Kidney epithelial cell (primary cell): Measurements from ENCODE around the gene KIAA0825. TPM values are rescaled to one million over a fixed set of nuclear protein-coding genes. Genes with fewer than 3 reads are reported as not detected.

Source experiments
- DNase-seq: peaks from one replicate; pipeline ENCODE4 v3.0.0-alpha.2; 2010; ENCODE audit warnings: low read depth
- H3K27me3 ChIP-seq: 2 replicates; pipeline ENCODE4 v1.6.0; 2011; ENCODE audit warnings: low read length; ENCODE audit not compliant: control insufficient read depth, insufficient read depth
- H3K36me3 ChIP-seq: 2 replicates; pipeline ENCODE4 v1.5.1; 2011; ENCODE audit warnings: low read length; ENCODE audit not compliant: control insufficient read depth, insufficient read depth
- H3K4me3 ChIP-seq: 2 replicates; pipeline ENCODE4 v1.5.1; 2011; ENCODE audit warnings: low read depth, mild to moderate bottlenecking, control low read depth, low read length
- total RNA-seq: library from RNA; depleted of rRNA; stranded (reverse); fragments of >200 nt; gene quantifications from 2 replicates; pipeline ENCODE4 v1.2.3, GENCODE V29; 2015
- TF ChIP-seq, protein P1 (sequence below): IDR thresholded peaks from 2 replicates; pipeline ENCODE4 v1.5.1; 2011; ENCODE audit warnings: mild to moderate bottlenecking, moderate library complexity, low read length, control low read depth, inconsistent platforms; ENCODE audit not compliant: insufficient read depth, poor library complexity, severe bottlenecking

KIAA0825 gene
- total RNA-seq, 1 donor from 2014 or later: 2.7 TPM

GRCh38 chr5:94113087-94113486 lies 505.3 kb downstream of the KIAA0825 start:
- H3K4me3 ChIP-seq: no peak overlapping the region
- no peak for DNase-seq

GRCh38 chr5:94111209-94112004 lies 507.0 kb downstream of the KIAA0825 start:
- TF ChIP-seq, protein P1, sequence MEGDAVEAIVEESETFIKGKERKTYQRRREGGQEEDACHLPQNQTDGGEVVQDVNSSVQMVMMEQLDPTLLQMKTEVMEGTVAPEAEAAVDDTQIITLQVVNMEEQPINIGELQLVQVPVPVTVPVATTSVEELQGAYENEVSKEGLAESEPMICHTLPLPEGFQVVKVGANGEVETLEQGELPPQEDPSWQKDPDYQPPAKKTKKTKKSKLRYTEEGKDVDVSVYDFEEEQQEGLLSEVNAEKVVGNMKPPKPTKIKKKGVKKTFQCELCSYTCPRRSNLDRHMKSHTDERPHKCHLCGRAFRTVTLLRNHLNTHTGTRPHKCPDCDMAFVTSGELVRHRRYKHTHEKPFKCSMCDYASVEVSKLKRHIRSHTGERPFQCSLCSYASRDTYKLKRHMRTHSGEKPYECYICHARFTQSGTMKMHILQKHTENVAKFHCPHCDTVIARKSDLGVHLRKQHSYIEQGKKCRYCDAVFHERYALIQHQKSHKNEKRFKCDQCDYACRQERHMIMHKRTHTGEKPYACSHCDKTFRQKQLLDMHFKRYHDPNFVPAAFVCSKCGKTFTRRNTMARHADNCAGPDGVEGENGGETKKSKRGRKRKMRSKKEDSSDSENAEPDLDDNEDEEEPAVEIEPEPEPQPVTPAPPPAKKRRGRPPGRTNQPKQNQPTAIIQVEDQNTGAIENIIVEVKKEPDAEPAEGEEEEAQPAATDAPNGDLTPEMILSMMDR: no peak
- Histone ChIP-seq H3K4me3 (peak overlapping the region; percentile 80), H3K36me3 (no peaks in the 10 kb centered on the region), H3K27me3 (no peaks in the 10 kb centered on the region)
- DNase-seq: peak; percentile 94

More at GRCh38 chr5:94113087-94113486, 505.3 kb downstream of the KIAA0825 start:
- no peaks in the 10 kb centered on the region for H3K27me3 ChIP-seq
- no peaks in the 10 kb centered on the region for H3K36me3 ChIP-seq
- TF ChIP-seq, protein P1: no peak

- Histone ChIP-seq H3K27me3 (no peaks in the 10 kb centered on the region), H3K4me3 (no peak overlapping the region), H3K36me3 (no peaks in the 10 kb centered on the region)
- no peak for DNase-seq
- TF ChIP-seq, protein P1: no peak
Measured at GRCh38 chr5:94103514-94104245, 514.7 kb downstream of the KIAA0825 start.

Other genes starting within 250 kb of the KIAA0825 start
- 2.7 and 6.3 TPM in 2 replicates for gene SLF1, start 65 bp upstream of the KIAA0825 start, total RNA-seq